GM21423 (cell line): ENCODE results near the gene ENDOV.

ENCODE experiments used
- ATAC-seq: cut with Tn5 transposase; IDR thresholded peaks from one replicate; pipeline ENCODE4 v1.9.1; 2021; ENCODE audit warnings: mild to moderate bottlenecking, moderate library complexity; ENCODE audit not compliant: unreplicated experiment

ENDOV gene

DNA sequence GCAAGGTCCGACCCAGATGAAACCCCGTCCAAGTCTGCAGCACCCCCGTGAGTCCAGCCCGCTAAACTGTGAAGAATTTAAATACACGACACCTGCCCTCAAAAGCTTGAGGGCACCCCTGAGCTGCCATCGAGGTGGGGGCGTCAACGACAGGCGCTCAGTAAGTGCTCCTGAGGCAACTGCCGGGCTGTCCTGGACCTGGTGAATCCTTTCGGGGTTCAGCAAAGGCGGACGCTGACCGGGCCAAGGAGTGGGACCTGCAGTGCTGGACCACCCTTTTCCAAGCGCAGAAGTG, 512 bp upstream of the ENDOV start:
- peak; percentile 2 for ATAC-seq

GRCh38 chr17:80415626-80416137, 715 bp downstream of the ENDOV start:
- no peak for ATAC-seq

DNA sequence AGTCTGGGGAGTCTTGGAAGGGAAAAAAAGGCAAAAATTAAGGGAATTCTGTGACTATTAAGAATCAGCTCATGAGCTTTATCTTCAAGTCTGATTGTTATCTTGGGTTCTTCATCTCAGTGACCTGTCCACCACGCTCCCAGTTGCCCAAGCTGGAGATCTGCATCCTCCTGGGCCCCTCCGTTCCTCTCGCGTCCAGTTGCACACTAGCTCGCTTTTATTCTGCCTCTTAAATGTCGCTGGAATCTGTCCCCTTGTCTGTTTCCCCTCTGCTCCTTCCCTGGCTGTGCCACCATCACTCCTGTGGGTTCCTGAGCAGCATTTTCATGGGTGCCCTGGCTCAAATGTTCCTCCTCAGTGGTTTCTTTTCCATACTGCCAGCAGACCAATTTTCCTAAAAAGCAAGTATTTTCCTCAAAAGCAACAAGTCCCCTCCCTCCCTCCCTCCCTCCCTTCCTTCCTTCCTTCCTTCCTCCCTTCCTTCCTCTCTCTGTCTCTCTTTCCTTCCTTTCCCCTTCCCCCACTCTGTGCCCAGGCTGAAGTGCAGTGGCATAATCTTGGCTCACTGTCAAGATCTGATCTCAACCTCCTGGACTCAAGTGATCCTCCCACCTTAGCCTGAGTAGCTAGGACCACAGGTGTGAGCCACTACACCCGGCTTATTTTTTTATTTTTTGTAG, 1.4 kb downstream of the ENDOV start:
- ATAC-seq, result no peak

DNA sequence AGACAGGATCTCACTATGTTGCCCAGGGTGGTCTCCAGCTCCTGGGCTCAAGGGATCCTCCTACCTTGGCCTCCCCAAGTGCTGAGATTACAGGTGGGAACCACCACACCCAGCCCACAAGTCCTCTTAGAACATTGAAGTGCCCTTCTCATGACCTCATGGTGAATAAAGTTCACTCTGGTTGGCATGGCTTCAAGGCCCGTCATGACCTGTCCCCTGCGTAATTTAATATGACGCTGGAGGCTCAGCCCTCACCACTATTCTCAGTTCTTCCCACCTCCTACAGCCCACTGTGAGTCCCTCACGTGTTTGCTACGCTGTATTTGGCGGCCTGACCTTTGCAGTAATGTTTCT, 1.9 kb downstream of the ENDOV start:
- no peak for ATAC-seq

DNA sequence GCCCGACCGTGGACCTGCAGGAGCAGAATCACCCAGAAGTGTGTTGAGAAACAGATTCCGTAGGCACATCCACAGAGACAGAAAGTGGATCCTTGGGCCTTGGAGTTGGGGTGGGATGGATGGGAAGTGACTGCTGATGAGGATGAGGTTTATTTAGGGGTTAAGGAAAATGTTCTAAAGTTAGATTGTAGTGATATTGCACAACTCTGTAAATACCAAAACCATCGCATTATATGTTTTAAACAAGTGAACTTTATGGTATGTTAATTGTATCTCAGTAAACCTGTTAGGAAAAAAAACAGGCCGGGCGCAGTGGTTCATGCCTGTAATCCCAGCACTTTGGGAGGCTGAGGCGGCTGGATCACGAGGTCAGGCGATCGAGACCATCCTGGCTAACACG, 3.6 kb downstream of the ENDOV start:
- ATAC-seq, result no peak

- no peak for ATAC-seq
These were observed 4.3 kb downstream of the ENDOV start for GRCh38 chr17:80419255-80419654.

DNA sequence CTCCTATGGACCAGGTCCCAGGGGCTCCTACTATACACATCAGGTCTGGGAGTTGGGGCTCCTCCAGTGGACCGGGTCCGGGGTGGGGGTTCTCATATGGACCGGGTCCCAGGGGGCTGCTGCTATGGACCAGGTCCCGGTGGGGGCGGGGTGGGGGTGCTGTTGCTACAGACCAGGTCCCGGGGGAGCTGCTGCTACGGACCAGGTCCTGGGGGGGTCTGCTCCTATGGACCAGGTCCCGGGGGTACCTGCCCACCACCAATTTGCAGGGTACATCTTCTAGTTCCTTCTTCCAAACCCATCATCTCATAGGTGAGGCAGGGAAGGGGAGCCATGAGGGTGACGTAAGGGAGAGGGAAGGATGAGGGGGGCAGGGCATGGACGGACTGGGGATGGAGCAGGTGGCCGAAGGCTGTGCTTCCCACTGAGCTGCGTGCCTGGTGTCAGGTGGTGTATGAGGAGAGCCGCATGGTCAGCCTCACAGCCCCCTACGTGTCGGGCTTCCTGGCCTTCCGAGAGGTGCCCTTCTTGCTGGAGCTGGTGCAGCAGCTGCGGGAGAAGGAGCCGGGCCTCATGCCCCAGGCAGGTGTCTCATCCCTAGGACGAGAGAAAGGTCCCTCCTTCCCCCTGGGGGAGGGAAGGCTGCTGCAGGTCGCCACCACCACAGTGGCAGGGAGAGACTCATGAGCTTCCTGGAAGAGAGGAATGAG, 6.6 kb downstream of the ENDOV start:
- no peak for ATAC-seq

DNA sequence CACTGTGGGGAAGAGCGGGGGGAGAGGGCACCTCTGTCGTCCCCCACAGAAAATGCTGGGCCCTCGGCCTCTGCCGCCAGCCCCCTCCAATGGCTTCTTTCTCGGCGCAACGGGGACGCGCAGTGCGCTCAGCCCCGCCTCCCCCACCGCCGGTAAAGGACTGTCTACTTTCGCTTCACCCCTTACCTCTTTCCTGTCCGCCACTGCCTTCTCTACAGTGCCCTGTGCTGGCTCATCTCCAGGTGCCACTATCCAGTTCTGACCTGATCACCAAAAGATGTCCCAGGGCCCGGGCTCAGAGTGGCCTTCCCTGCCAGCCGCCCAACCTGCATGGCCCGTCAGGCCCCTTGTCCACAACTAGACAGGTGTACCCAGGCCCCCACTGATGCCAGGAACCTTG, 7.3 kb downstream of the ENDOV start:
- no peak for ATAC-seq

DNA sequence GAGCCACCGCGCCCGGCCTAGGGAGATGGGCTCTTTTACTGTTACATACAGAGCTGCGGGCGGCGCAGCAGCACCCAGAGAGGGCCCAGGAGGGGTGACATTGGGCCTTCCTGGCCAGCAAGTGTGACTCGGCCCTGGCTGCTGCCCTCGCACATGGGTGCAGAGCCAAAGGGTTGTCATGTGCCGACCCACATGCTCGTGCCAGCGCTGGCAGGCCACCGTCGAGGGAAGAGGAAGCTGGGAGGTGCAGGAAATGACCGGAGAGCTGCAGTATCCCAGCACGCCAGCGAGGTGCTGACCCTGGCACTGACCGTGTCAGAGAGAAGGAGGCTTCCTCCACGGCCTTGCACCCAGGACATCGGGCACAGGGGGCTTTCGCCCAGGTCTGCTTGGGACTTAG, 8.0 kb downstream of the ENDOV start:
- no peak for ATAC-seq

GRCh38 chr17:80423536-80424225, 8.7 kb downstream of the ENDOV start:
- ATAC-seq, result no peak

- ATAC-seq, result no peak
These were observed 9.3 kb downstream of the ENDOV start for GRCh38 chr17:80424261-80424660.

- no peak for ATAC-seq
These were observed 10.2 kb downstream of the ENDOV start for GRCh38 chr17:80424878-80425765.

DNA sequence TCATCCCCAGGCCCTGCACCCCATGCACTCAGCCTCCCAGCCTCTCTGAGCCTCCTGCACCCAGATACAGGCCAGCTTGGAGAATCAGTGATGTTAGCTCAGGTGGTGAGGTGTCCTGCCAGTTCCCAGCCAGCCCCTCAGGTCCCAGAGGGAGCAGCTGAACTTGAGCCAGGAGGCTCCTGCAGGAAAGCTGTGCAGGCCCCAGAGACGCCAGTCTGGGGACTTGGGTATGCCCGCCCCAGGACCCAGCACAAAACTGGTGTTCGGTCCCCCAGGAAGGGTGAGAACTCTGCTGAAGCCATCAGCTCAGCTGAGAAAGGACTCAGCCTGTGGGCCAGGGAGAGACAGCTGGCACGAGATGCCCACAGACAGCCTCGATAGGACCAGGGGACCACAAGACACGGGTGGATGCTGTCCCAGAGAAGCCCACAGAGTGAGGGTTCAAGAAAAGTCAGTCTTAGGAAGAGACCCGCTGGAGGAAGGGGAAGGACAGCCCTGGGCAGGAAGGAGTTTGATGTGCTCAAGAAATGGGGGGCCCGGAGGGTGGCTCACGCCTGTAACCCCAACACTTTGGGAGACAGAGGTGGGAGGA, 11.0 kb downstream of the ENDOV start:
- ATAC-seq, result no peak

DNA sequence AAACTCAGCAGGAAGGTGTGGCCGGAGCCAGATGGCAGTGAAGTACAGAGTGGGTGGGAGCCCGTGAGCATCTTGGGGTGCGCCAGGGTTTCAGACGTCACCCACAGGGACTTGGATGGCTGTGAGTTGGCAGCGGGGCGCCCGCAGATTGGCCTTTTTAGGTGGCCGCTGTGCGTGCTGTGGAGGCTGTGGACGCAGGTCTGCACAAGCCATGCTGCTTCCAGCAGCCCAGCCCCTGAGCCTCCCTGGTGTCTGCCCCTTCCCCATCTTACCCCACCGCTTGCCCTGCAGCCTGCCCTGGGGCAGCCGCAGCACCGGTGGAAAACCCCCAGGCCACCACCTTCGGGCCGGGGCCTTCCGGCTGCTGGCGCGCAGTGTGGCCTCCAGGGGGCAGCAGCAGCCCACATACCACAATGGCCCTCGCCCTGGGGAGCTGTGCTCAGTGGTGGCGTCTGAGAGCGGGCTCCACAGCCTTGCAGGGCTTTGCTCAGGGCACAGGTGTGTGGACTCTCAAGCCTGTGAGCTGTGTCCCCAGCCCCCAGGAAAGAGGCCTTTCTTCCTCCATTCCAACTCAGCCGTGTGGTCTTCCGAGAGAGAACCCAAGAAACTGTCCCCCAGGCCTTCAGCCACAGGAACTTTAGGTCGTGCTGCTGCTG, 11.8 kb downstream of the ENDOV start:
- peak; percentile 49 for ATAC-seq

GRCh38 chr17:80427366-80428282, 12.7 kb downstream of the ENDOV start:
- no peak for ATAC-seq

- ATAC-seq, result no peak
These were observed 13.4 kb downstream of the ENDOV start for GRCh38 chr17:80428363-80428762.

DNA sequence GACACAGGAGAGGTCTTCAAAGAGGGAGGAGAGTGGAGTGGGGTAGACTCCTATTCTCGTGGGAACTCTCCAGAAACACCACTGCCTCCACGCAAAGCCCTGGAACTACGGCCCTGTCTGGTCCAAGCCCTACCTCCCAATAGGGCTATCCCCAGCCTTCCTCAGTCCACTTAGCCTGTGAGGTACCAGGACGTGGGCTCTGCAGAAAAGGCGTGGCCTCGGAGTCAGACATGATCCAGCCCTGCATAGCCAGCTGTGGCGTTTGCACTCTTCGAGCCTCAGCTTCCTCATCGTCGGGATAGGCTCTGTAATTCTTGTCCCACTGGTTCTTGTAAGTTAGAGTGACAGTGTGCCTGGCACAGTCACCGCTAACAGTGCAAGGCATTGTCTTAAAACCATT, 13.8 kb downstream of the ENDOV start:
- ATAC-seq, result no peak

- ATAC-seq, result no peak
These were observed 14.6 kb downstream of the ENDOV start for GRCh38 chr17:80429356-80430275.
